ENCODE data around the gene TIMM9.
"Not testable (repeated sequence)": the region's sequence is repeated elsewhere in the genome, so short reads cannot be mapped to it uniquely, and the experiment has no call there.

TIMM9 gene, protein sequence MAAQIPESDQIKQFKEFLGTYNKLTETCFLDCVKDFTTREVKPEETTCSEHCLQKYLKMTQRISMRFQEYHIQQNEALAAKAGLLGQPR

GRCh38 chr14:58427281-58428117, at the start of gene TIMM9, which contains the start of gene KIAA0586:
Gene TIMM9, minus strand, starts transcription at chr14:58427531. Its CDS starts 15,586 bp downstream, at chr14:58411945.
Gene KIAA0586, plus strand, starts transcription at chr14:58427719. Its CDS starts 546 bp downstream, at chr14:58428265.
- peak; percentile 99 for DNase-seq

DNA sequence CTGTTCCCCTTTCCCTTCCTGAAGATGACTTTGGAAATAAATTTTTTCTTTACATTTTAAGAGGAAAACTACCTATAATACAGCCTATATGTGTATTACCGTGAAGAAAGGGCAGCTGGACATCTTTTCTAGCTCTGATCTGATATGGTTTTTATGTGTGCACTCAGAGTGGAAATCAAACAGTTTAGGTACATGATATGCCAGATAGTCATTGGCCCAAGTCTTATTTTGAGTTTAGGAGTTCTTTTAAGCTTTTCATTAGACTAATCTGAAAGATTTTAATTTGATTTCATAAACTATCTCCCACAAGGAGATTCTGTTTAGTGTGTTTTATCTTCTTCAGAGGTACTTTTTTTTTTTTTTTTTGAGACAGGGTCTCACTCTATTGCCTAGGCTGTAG, 49.0 kb upstream of the TIMM9 start:
- no peak for DNase-seq

DNA sequence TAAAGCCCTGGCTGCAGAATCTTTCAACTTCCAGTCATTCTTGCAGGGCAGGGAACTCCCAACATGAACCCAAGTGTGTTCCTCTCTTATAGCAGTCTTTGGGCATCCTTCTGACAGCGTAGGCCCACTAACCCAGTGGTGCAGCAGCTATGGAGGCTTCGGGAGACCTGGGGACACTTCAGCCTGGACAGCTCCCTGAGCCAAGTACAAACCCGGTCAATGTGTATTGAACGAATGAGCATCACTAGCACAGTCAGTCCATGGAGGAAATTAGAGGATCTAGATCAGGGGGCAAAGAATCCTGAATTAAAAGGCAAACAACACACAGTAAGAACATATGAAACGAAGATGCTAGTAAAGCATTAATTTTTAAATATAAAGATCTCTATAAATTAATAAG, 42.0 kb upstream of the TIMM9 start:
- no peak for DNase-seq

DNA sequence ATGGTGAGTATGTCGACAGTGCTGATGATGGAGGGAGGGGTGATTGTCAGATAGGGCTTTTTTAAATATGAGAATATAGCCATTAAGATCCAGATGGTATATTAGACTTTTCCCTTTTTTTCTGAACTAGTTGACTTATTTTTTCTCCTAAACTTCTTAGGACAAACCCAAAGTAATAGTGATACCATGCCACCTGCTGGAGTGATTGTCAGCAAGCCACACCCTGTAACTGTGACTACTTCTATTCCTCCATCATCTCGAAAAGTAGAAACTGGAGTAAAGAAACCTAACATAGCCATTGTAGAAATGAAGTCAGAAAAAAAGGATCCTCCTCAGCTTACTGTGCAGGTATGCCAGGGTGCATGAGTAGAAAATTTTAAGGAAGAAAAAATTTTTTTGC, 40.2 kb upstream of the TIMM9 start:
- DNase-seq = no peak

DNA sequence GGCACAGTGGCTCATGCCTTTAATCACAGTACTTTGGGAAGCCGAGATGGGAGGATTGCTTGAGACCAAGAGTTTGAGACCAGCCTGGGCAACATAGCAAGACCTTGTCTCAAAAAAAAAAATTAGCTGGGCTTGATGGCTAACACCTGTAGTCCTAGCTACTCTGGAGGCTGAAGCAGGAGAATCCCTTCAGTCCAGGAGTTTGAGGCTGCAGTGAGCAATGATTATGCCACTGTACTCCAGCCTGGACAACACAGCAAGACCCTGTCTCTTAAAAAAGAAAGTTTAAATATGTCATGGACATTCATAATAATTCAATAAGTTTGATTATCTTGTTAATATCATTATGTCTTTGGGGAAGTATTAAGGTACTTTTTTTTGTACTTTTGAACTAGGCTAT, 39.1 kb upstream of the TIMM9 start:
- no peak for DNase-seq

DNA sequence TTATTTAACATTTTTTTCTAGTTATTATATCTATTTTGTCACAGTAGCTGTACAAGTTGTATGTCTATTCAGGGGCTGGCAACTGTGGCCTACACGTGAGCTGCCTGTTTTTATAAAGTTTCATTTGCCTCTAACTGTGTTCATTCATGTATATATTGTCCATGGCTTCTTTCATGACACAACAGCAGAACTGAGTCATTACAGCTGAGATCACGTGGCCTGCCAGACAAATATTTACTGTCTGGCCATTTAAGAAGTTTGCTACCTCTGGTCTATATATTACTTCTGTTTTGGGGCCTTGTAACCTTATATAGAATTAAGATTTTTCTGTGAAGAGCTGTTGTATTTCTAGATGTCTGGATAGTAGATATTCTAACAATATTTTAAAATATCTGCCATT, 38.1 kb upstream of the TIMM9 start:
- DNase-seq = peak; percentile 25

DNA sequence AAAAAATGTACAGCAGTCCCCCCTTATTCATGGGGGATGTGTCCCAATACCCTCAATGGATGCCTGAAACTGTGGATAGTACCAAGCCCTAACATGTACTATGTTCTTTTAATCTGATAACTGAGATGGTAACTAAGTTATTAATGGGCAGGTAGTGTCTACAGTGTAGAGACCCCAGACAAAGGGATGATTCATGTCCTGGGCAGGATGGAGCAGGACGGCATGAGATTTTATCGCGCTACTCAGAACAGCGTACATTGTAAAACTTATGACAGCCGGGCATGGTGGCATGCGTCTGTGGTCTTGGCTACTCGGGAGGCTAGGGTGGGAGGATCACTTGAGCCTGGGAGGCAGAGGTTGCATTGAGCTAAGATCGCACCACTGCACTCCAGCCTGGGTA, 37.3 kb upstream of the TIMM9 start:
- no peak for DNase-seq

GRCh38 chr14:58463147-58463546, 35.8 kb upstream of the TIMM9 start:
- DNase-seq = no peak

DNA sequence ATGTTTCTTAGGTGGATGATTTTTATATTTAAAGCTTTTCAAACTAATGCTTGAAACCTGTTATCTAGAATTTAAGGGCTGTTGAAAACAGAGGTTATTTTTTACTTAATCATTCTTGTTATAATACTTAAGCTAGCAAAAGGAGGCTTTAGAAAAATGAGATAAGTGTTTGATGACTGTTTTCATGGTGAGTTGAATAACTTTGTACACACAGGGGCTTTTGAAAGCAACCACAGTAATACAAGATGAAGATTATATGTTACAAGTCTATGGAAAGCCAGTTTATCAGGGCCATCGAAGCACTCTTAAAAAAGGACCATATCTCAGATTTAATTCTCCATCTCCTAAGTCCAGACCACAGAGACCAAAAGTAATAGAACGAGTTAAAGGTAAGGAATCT, 33.4 kb upstream of the TIMM9 start:
- no peak for DNase-seq

DNA sequence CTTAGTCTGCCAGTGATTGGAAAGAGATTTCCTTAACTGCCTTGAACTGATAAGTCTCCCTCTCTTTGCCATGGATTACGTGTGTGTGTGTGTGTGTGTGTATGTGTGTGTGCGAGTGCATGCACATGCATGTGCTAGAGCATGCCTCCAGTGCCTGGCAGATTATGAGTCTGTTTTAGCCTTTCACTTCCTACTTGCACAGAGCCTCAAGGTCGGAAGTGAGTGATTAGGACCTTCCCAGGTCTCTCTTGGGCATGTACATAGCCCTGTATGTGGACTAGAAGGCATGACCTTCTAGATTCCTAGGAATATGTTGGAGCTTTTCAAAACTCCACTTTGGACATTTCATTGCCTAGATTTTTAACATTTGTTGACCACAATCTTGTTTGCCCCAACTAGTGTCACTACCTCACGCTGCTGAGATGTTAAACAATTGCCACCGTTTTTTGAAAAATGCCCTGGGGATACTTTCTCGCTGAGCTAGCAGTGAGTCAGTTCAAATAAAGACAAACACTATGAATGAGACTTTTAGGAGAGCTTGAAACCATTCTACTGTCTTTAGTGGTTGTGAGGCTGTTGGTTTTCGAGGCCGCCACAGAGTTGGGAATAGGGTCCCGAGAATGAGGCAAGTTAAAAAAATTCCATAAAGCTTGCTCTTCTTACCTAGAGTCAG, 28.4 kb upstream of the TIMM9 start:
- peak; percentile 85 for DNase-seq

DNA sequence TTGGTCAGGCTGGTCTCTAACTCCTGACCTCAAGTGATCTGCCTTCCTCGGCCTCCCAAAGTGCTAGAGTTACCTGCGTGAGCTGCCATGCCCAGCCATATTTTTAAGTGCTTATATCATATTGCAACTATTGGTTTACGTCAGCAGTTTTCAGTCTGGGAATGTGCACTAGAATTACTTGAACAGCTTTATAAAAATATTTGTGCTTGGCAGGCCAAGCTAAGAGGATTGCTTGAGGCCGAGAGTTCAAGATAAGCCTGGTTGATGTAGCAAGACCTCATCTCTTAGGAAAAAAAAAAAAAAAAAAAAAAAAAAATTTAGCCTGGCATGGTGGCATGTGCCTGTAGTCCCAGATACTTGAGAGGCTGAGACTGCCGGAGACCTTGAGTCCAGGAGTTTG, 17.3 kb upstream of the TIMM9 start:
- no peak for DNase-seq

DNA sequence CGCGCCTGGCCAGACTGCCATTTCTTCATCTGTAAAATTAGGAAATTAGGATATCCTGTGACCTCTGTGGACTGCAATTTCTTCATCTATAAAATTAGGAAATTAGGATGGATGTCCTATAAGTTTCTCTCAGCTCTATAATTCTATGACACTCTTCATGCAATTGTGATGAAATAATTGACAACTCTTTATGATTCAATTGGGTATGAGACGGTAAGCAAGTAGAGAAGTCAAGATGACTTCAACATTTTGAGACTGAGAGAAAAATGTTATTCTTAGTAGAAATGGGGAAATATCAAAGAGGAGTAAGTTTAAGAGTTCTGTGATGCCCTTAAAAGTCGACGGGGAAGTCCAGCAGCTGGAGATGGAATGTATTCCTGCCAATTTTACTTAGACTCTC, 12.1 kb upstream of the TIMM9 start:
- DNase-seq = no peak

DNA sequence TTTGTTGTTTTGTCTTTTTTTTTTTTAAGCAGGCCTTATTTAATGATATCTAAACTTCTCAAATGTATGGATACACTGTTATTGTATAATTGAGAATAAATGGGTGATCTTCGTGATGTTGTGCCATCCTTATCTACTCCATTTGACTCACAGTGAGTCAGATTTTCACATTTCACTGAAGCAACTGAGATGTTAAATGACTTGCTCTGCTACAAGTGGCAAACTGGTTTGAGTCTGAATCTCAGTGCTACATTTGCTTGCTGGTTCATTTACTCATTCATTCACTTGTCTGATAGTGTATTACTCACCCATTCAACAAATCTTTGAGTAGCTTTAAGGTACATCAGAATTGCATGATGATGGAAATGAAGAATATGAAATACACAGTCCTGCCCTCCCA, 2.8 kb upstream of the TIMM9 start:
- peak; percentile 45 for DNase-seq

DNA sequence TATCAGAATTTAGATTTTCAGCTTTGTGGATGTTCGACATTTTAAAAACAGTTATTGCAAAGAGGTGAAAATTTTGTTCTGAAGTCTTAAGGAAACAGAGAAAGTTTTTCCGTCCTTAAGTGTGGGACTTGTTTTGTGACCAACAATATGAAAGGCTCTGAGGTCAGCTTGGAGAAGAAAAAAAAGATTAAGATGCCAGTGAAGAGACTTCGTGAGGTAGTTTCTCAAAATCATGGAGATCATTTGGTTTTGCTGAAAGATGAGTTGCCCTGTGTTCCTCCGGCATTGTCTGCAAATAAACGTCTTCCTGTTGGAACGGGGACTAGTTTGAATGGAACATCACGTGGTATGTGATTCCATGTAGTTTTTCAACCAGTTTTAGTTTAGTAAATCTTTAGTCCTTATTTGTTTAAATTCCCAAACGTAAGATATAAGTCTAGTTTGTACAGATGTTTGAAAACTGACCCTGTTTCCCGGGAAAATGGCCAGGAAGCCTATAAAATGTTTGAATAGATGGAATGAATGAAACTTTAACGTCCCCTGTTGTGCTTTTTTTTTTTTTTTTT, 870 bp upstream of the TIMM9 start:
- peak; percentile 60 for DNase-seq

DNA sequence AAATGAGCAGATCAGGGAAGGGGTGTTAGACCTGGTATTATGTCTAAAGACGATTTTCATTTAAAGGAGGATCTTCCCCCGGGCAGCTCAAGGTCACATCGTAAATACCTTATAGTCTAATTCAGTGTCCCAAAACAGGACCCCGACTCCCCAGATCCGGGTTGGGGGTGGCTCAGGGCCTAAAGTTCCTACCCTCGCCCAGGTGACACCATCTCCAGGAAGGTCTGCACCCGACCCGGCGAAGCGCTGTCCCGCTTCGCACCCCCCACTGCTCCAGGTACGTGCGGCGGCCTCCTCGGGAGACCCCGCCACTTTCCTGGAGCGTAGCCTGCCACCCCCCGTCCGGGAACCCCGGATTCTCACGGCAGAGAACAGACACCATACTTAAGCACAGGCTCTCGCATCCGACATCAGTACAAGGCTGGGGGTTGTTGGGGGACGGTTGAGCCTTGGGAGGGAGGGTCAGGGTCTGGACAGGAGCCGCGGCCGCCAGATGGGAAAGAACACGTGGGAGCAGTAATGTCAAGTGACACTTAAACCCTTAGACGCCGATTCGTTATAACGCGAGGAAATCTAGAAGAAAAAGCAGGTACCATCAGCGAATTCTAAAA, 556 bp downstream of the TIMM9 start:
- DNase-seq = peak; percentile 74

GRCh38 chr14:58416934-58417333, 10.4 kb downstream of the TIMM9 start:
- DNase-seq = not testable (repeated sequence)

GRCh38 chr14:58415636-58416547, 11.4 kb downstream of the TIMM9 start:
- no peak for DNase-seq

DNA sequence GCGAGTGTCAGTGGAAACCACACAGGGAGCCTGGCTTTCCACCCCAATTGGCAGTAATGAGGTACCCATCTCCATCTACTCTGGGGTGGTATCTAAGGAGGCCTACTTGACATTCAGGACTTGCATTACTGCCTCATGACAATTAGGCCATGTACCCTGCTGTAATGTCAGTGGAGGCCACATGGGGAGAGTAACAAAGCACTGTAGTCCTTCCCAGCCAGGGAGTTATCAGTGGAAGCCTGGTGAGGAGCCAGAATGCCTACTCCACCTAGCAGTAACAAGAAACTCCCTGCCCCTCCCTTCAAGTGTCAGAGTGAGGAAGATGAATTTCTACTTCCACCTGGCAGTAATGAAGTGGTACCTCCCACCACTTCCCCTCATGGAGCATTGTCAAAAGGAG, 12.5 kb downstream of the TIMM9 start:
- DNase-seq = no peak

- no peak for DNase-seq
These were observed 18.6 kb downstream of the TIMM9 start for GRCh38 chr14:58408681-58409215.

GRCh38 chr14:58401587-58401986, 25.7 kb downstream of the TIMM9 start:
- no peak for DNase-seq

DNA sequence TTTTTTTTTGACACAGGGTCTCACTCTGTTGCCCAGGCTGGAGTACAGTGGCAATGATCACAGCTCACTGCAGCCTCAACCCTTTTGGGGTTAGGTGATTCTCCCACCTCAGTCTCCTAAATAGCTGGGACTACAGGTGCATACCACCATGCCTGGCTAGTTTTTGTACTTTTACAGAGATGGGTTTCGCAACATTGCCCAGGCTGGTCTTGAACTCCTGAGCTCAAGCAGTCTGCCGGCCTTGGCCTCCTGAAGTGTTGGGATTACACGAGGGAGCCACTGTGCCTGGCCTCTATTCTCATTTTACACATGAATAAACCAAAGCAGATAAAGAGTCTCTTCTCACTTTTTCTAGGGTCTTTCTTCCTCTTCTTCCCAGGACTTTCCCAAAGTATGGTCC, 28.4 kb downstream of the TIMM9 start:
- DNase-seq = no peak

DNA sequence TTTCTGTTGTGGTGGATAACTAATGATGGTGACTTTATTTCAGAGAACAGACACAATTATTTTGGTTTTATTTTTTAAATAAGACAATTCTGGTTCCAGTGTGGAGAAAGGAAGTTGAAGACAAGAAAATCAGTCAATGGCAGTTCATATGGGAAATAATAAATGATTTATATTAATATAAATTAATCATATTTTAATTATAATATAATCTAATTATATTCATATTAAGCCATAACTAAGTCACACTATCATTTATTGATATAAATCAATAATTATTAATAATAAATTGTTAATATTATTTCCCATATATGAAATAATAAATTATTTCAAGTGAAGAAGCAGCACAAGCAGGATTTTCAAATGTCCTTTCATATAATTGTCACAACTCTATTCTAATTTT, 28.8 kb downstream of the TIMM9 start:
- DNase-seq = no peak

All from EL (cell line).